Prostate gland (tissue), 2 donors: Measurements from ENCODE around the gene KCP.

Source experiments
- CTCF ChIP-seq, 4 experiments: fragments of 200-600 bp in 2 of 4; fragments of 450-650 bp in 2 of 4; sonication (generic) in 2 of 4; IDR thresholded peaks; 1 replicate in 3 of 4; 2 replicates in 1 of 4; pipeline ENCODE4 v1.5.1; 2016 to 2019; ENCODE audit warnings: antibody characterized with exemption in 4 of 4, mild to moderate bottlenecking in 2 of 4, moderate library complexity in 2 of 4
- POLR2AphosphoS5 ChIP-seq: sonication (generic); formaldehyde crosslinking; IDR thresholded peaks from one replicate; pipeline ENCODE4 v1.6.1; 2017; ENCODE audit warnings: antibody characterized with exemption

DNA sequence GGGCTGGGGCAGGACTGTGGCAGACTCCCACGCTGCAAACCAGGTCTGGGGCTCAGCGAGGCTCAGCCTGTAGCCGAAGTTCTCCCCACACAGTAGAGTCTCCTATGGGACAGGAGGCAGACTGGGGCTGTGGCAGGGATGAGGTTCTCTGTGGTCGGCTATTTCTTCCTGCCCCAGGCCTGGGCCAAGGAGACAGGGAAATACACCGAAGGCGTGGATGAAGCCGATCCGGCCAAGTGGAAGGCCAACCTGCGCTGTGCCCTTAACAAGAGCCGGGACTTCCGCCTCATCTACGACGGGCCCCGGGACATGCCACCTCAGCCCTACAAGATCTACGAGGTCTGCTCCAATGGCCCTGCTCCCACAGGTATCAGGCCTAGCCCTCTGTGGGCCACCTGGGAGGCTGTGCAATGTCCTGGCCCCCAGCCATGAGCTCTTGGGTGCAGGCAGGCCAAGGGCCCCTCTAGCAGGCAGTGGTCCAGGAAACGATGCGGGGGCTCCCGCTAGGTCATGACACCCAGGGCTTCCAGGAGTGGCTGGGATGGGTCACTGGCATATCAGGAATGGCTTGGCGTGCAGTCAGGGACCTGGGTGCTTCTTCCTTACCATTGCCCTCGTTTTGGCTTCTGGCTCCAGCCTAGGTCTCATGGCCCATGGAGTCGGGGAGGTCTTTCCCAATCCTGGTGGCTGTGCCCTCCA is 35.3 kb upstream of the KCP start:
- TF ChIP-seq POLR2AphosphoS5 (no peak), CTCF (IDR thresholded peaks at IDR 0.05) (no peak)
